ENCODE results near the gene TMEM169.
A peak's percentile ranks its signal among the peaks of the same experiment; 100 is the strongest.
"Not testable (repeated sequence)": the region's sequence is repeated elsewhere in the genome, so short reads cannot be mapped to it uniquely, and the experiment has no call there.

TMEM169 gene

DNA sequence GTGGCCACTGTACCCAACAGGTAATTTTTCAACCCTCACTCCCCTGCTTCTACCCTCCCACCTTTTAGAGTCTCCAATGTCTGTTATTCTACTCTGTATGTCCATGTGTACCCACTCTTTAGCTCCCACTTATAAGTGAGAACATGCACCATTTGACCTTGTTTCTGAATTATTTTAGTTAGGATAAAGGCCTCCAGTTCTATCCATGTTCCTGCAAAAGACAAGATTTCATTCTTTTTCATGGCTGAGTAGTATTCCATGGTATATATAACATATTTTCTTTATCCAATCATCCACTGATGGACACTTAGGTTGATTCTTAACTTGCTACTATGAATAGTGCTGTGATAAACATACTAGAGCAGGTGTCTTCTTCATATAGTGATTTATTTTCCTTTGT lies 9.2 kb upstream of the TMEM169 start:
- DNase-seq = no peak

DNA sequence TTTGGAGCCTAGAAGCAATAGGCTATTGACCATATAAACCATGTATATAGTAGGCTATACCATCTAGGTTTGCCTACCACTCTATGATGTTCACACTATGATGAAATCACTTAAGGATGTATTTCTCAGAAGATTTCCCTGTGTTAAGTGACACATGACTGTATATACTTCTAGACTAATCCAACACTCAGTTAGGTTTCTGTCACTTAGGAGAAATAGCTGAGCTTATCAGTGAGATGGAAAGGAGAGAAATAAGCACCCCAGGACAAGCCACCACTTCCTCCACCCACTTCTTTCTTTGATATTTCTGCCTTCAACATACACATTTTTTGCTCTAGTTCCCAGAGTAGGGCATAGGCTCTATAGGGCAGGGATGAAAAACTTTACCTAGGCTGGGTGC lies 7.9 kb upstream of the TMEM169 start:
- DNase-seq = no peak

DNA sequence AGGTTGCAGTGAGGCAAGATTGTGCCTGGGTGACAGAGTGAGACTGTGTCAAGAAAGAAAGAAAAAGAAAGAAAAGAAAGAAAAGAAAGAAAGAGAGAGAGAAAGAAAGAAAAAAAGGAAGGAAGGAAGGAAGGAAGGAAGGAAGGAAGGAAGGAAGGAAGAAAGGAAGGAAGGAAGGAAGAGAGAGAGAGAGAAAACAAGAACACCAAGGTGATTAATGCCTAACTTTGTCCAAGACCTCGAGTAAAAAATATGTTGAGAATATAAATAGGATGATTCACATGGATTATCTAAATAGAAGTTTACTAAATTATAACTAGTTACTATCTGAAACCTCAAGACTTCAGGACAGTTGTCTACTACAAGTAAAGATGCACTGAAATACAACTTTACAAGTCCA lies 7.3 kb upstream of the TMEM169 start:
- no peak for DNase-seq

DNA sequence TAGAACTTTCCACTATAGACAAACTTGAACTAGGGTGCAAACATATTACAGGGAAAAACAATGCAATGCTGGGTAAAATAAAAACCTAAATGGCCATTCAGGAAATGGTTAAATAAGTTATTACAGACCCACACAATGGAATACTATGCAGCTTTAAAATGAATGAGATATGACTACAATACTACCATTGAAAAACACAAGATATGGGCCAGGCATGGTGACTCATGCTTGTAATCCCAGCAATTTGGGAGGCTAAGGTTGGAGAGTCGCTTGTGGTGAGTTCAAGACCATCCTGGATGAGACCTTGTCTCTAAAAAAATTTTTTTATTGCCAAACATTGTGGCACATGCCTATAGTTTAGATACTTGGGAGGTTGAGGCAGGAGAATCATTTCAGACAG lies 6.9 kb upstream of the TMEM169 start:
- no peak for DNase-seq

DNA sequence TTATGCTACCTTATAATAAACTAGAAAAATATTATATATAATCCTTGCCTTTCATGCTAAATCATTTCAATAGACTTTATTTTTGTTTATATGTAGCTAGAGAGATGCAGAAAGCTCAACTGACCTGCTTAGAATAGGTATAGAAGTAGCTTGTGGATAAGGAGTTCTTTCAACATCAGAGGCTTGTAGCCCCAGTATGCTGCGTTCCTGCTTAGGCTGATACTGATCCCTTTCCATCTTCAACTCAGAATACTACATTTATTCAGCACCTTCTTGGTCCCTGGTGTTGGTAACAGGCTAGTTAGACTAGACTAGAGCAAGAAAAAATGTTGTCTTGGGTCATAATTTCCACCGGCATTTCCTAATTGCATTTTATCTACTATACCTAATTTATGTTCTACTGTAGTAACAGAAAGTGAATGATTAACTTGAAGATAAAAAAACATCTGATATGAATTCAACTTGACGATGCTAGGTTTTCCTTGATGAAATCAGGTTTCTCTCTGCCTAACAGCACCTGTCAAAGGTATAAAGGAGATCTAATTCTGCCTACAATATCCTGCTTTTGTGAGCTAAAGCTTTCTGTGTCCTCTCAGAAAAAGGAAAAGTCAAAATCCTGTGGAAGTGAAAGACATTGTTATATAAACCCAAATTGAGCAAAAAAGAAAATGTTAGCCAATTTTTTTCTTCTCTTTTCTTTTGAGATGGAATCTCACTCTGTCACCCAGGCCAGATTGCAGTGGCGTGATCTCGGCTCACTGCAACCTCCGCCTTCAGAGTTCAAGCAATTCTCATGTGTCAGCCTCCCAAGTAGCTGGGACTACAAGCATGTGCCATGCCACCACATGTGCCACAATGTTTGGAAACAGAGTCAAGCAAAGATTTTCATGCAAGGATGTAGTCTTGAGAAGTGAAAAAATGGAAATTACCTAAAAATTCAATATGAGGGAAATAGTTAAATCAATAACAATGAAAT lies 5.9 kb upstream of the TMEM169 start:
- DNase-seq = no peak

DNA sequence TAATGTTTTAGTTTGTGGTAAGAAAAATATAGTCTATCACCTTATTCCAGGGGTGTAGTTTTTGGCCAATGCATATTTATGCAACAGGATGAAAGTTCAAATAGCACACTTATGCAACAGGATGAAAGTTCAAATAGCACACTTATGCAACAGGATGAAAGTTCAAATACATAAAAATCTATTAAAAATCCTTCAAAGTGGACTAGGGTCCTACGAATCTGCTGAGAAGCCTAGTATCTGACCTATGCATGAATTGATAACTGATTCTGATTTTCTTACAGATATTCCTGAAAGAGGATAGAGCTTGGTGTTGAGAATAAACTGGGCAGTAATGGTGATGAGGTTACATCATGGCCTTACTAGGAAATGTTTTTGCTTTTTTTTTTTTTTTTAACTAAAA lies 2.9 kb upstream of the TMEM169 start:
- DNase-seq = no peak

GRCh38 chr2:216080048-216080447 lies 1.7 kb upstream of the TMEM169 start:
- not testable (repeated sequence) for DNase-seq

- no peak for DNase-seq
Measured at GRCh38 chr2:216081012-216081411, 707 bp upstream of the TMEM169 start.

DNA sequence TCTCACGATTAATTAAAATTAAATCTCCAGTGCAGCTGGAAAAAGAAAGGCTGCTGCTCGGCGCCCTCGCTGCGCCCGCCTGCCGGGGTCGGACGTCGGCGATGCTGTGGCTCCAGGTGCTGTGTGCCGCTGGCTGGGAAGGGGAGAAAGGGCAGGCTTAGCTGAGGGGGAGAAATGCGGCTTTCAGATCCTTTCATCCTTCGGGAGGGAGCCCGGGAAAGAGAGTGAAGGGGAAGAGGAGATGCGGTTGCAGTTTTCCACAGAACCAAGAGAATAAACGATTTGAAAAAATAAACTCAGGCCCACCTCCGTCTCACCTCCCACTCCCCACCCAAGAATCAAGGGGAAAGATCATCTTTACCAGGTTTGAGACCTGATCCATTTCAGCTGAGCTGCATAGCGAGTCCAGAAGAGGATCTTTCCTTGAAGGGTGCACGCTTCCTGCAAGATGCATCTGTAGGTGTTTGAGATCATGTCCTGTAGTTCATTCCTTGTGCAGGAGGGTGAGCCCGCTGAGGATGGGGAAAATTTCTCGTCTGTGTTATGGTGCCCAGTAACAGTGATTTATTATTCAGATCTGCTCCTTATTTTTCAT lies 495 bp downstream of the TMEM169 start:
- no peak for DNase-seq

GRCh38 chr2:216082805-216083204 lies 1.1 kb downstream of the TMEM169 start:
- DNase-seq = peak; percentile 68 to 78 (median 77)

DNA sequence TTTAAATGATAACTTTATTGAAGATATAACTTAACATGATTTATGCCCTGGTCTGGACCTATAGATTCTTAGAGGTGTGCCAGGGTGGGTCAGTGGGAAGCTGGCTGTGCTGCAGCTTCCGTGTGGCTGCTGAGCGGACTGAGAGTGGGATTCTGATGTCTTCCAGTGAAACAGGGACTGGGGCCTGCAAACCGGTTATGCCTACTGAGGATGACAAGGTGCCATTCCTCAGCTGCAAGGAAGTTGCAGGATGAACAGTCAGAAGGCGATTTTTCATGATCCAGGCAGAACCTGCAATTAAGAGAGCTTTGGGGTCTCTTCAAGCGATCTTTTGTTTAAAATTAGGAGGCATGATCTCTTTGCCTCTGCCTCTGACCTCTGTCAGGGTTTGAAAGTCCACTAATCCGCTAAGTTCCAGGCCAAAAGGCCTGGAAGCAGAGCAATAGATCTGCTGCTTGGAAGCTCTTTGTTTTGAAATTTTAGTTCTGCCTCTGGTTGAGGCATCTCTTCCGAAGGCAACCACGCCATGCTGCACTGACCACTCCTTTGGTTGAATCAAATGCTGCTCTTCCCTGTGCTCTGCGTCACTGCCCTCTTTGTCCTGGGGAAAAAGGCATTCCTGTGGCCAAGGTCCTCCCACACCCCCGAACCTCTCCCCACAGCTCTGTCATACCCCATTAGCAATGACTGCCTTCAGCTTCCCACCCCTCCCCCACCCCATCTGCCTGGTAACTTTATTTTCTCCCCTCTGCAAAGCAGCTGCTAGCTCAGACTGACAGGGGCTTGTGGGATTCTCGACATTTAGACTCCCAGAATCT lies 2.0 kb downstream of the TMEM169 start:
- no peak for DNase-seq

- no peak for DNase-seq
Measured at GRCh38 chr2:216084547-216084946, 2.8 kb downstream of the TMEM169 start.

GRCh38 chr2:216086207-216086893 lies 4.6 kb downstream of the TMEM169 start:
- no peak for DNase-seq

- no peak for DNase-seq
Measured at GRCh38 chr2:216090369-216090786, 8.7 kb downstream of the TMEM169 start.

GRCh38 chr2:216092646-216093045 lies 10.9 kb downstream of the TMEM169 start:
- DNase-seq = no peak

- no peak for DNase-seq
Measured at GRCh38 chr2:216094701-216095100, 13.0 kb downstream of the TMEM169 start.

DNA sequence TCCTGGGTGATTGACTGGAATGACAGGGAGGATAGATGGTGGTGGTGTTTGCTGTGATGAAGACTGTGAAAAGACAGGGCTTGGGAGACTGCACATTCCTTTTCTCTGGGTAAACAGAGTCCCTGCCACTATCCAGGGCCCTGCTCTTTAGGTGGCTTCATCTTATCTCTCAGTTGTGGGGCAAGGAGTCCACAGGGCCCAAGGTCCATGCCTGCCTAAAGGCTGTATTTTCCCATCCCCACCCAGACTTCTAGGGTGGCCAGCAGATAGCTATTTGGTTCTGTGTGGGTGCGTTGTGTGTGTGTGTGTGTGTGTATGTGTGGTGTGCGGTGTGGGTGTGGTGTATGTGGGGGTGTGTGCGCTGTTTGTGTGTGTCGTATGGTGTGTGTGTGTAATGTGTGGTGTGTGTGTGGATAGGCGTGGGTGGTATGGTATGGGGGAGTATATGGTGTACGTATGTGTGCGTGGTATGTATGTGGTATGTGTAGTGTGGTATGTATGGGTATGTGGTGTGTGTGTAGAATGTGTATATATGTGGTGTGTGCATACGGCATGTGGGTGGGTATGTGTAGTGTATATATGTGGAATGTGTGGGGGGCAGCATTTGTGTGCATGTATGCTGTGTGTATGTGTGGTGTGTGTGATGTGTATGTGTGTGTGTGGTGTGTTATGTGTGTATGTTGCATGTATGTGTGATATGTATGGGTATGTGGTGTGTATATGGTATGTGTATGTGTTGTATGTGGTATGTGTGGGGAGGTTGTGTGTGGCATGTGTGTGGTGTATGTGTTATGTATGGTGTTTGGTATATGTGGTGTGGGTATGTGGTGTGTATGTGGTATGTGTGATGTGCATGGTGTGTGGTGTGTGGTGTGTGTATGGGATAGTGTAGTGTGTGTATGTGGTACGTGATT lies 17.0 kb downstream of the TMEM169 start:
- DNase-seq = no peak

- no peak for DNase-seq
Measured at GRCh38 chr2:216101109-216101508, 19.4 kb downstream of the TMEM169 start.

- DNase-seq = no peak
Measured at GRCh38 chr2:216103213-216103612, 21.5 kb downstream of the TMEM169 start.

DNA sequence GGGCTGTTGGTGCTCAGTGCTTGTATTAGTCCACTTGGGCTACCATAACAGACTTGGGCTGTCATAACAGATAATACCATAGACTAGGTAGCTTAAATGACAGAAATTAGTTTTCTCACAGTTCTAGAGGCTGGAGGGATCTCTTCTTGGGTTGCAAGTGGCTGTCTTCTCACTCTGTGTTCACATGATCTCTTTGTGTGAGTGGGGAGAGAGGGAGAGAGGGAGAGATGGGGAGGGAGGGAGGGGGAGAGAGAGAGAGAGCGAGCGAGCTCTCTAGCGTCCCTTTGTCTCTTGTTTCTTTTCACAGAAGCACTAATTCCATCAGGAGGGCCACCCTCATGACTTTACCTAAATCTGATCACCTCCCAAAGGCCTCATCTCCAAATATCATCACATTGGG lies 23.0 kb downstream of the TMEM169 start:
- DNase-seq = no peak

DNA sequence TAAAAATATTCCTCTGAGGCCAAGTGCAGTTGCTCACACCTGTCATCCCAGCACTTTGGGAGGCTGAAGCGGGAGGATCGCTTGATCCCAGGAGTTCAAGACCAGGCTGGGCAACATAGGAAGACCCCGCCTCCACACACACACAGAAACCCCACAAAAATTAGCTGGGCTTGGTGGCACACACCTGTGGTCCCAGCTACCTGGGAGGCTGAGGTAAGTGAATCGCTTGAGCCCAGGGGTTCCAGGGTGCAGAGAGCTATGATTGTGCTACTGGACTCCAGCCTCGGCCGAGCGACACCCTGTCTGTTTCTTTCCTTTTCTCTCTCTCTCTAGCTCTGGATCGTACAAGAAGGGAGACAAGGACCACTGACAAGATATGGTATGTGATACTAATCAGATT lies 25.6 kb downstream of the TMEM169 start:
- no peak for DNase-seq

GRCh38 chr2:216107760-216108159 lies 26.0 kb downstream of the TMEM169 start:
- DNase-seq = no peak
